ENCODE results near the gene CYB561A3. TPM values are rescaled to one million over a fixed set of nuclear protein-coding genes. Genes with fewer than 3 reads are reported as not detected.

Gene CYB561A3
- total and polyA plus RNA-seq, 2 of the 13 experiments (the other 11 are each of a cell fraction or from before 2014, with no cell fraction given): 11.4 to 14.9 TPM

DNA sequence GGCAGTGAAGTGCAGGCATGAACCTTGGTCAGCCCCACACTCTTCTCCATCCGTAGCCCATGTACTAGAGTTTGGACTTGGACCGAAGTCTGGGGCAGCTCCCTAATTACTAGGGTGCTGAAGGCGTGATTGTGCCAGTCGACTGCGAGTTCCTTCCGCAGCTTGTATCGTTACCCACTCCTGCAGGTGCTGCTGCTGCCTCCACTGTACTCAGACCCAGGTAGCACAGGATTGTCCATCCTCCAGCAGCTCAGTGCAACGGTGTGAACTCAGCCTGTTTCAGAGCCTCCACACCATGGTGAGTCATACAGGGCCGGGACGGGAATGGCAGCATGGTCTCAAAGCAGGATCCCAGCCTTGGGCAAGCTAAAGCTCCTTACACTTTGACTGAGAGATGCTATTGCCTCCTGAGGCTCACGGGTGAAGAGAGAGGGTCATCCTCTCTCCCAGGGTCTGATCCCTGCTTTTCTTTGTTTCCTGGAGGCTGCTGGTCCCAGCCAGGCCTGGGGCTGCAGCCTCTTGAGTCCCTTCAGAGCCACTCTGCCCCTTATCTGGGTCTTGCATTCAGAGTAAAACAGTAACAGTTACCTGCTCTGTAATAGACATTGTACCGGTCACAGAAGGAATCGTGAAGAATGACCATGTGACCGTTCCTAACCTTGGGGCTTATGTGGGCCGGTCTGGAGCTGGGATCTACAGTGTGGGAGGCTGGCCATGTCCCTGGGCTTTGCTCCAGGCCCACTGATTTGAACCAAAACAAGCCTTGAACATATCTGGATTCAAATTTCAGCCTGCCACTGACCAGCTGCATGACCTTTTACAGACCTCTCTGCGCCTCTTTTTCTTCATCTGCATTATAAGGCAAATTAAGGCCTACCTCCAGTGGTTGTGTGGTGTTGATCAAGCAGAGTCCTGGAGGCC is 27.0 kb downstream of the CYB561A3 start (continued):
- TF ChIP-seq, protein P1, sequence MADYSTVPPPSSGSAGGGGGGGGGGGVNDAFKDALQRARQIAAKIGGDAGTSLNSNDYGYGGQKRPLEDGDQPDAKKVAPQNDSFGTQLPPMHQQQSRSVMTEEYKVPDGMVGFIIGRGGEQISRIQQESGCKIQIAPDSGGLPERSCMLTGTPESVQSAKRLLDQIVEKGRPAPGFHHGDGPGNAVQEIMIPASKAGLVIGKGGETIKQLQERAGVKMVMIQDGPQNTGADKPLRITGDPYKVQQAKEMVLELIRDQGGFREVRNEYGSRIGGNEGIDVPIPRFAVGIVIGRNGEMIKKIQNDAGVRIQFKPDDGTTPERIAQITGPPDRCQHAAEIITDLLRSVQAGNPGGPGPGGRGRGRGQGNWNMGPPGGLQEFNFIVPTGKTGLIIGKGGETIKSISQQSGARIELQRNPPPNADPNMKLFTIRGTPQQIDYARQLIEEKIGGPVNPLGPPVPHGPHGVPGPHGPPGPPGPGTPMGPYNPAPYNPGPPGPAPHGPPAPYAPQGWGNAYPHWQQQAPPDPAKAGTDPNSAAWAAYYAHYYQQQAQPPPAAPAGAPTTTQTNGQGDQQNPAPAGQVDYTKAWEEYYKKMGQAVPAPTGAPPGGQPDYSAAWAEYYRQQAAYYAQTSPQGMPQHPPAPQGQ (CRISPR knock-in tag; IDR thresholded peaks at IDR 0.05; ENCODE audit: borderline replicate concordance): no peak
- no peak; the same call in 1 of the 2 replicates for TF ChIP-seq ZNF430 (CRISPR knock-in tag; IDR thresholded peaks at IDR 0.05)
- TF ChIP-seq ZNF550 (CRISPR knock-in tag; IDR thresholded peaks at IDR 0.05; ENCODE audit: borderline replicate concordance): no peak
- no peak for TF ChIP-seq KAT2B (IDR thresholded peaks at IDR 0.05; ENCODE audit: borderline replicate concordance, low read depth, low read length)
- no peak for TF ChIP-seq NFE2L1 (CRISPR knock-in tag; IDR thresholded peaks at IDR 0.05; ENCODE audit: borderline replicate concordance)
- TF ChIP-seq HDAC1 (CRISPR knock-in tag; IDR thresholded peaks at IDR 0.05): peak; percentile 75
- TF ChIP-seq ZFP36 (IDR thresholded peaks at IDR 0.05; ENCODE audit: borderline replicate concordance, low read depth, low read length, partially characterized antibody): no peak
- TF ChIP-seq NCOA5 (CRISPR knock-in tag; IDR thresholded peaks at IDR 0.05): no peak
- TF ChIP-seq, protein P2, sequence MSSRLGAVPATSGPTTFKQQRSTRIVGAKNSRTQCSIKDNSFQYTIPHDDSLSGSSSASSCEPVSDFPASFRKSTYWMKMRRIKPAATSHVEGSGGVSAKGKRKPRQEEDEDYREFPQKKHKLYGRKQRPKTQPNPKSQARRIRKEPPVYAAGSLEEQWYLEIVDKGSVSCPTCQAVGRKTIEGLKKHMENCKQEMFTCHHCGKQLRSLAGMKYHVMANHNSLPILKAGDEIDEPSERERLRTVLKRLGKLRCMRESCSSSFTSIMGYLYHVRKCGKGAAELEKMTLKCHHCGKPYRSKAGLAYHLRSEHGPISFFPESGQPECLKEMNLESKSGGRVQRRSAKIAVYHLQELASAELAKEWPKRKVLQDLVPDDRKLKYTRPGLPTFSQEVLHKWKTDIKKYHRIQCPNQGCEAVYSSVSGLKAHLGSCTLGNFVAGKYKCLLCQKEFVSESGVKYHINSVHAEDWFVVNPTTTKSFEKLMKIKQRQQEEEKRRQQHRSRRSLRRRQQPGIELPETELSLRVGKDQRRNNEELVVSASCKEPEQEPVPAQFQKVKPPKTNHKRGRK (CRISPR knock-in tag; IDR thresholded peaks at IDR 0.05): no peak
- TF ChIP-seq, protein P3, sequence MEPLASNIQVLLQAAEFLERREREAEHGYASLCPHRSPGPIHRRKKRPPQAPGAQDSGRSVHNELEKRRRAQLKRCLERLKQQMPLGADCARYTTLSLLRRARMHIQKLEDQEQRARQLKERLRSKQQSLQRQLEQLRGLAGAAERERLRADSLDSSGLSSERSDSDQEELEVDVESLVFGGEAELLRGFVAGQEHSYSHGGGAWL (CRISPR knock-in tag; IDR thresholded peaks at IDR 0.05): 0 out of 2 replicates have a peak, but pooled peaks have one; percentile 39
- TF ChIP-seq ZNF678 (CRISPR knock-in tag; IDR thresholded peaks at IDR 0.05): no peak
- TF ChIP-seq ZSCAN12 (CRISPR knock-in tag; IDR thresholded peaks at IDR 0.05): no peak
- no peak for TF ChIP-seq ZNF17 (CRISPR knock-in tag; IDR thresholded peaks at IDR 0.05)
- TF ChIP-seq, protein P4, sequence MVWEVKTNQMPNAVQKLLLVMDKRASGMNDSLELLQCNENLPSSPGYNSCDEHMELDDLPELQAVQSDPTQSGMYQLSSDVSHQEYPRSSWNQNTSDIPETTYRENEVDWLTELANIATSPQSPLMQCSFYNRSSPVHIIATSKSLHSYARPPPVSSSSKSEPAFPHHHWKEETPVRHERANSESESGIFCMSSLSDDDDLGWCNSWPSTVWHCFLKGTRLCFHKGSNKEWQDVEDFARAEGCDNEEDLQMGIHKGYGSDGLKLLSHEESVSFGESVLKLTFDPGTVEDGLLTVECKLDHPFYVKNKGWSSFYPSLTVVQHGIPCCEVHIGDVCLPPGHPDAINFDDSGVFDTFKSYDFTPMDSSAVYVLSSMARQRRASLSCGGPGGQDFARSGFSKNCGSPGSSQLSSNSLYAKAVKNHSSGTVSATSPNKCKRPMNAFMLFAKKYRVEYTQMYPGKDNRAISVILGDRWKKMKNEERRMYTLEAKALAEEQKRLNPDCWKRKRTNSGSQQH (CRISPR knock-in tag; IDR thresholded peaks at IDR 0.05; ENCODE audit: low read depth): 0 out of 2 replicates have a peak, but pooled peaks have one; percentile 37
- no peak for TF ChIP-seq ETV6 (CRISPR knock-in tag; conservative IDR thresholded peaks at IDR 0.05)
- no peak for TF ChIP-seq RFXAP (CRISPR knock-in tag; IDR thresholded peaks at IDR 0.05; ENCODE audit: borderline replicate concordance)
- TF ChIP-seq, protein P5, sequence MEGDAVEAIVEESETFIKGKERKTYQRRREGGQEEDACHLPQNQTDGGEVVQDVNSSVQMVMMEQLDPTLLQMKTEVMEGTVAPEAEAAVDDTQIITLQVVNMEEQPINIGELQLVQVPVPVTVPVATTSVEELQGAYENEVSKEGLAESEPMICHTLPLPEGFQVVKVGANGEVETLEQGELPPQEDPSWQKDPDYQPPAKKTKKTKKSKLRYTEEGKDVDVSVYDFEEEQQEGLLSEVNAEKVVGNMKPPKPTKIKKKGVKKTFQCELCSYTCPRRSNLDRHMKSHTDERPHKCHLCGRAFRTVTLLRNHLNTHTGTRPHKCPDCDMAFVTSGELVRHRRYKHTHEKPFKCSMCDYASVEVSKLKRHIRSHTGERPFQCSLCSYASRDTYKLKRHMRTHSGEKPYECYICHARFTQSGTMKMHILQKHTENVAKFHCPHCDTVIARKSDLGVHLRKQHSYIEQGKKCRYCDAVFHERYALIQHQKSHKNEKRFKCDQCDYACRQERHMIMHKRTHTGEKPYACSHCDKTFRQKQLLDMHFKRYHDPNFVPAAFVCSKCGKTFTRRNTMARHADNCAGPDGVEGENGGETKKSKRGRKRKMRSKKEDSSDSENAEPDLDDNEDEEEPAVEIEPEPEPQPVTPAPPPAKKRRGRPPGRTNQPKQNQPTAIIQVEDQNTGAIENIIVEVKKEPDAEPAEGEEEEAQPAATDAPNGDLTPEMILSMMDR (CRISPR knock-in tag; IDR thresholded peaks at IDR 0.05): 0 out of 2 replicates have a peak, but pooled peaks have one; percentile 15
- TF ChIP-seq SMAD9 (CRISPR knock-in tag; IDR thresholded peaks at IDR 0.05): no peak
- no peak; the same call in 1 of the 2 replicates for TF ChIP-seq RBFOX2 (IDR thresholded peaks at IDR 0.05; ENCODE audit: low read depth, low read length)
- 0 out of 2 replicates have a peak, but pooled peaks have one; percentile 8 for TF ChIP-seq HMG20B (CRISPR knock-in tag; conservative IDR thresholded peaks at IDR 0.05)
- TF ChIP-seq ADNP (CRISPR knock-in tag; IDR thresholded peaks at IDR 0.05): no peak
- TF ChIP-seq HOXD1 (CRISPR knock-in tag; IDR thresholded peaks at IDR 0.05): no peak
- no peak for TF ChIP-seq ZNF780A (CRISPR knock-in tag; IDR thresholded peaks at IDR 0.05)

Measured in HepG2 (cell line).